Cardiac muscle cell (in vitro differentiated cells and primary cell): Measurements from ENCODE around the gene HHAT. TPM values are rescaled to one million over a fixed set of nuclear protein-coding genes. Genes with fewer than 3 reads are reported as not detected.

Experiments
- DNase-seq, 2 donors: peaks; one replicate each; pipeline versions ENCODE4 v3.0.0 to v3.0.0-alpha.2; 2010 to 2017; ENCODE audit warnings: low read depth in 1 of 2, low spot score in 1 of 2
- H3K27ac ChIP-seq: fragments of 200-600 bp; sonication (generic); 2 replicates; pipeline ENCODE4 v1.5.1; 2016
- H3K27me3 ChIP-seq: fragments of 200-600 bp; sonication (generic); 2 replicates; pipeline ENCODE4 v1.6.0; 2016; ENCODE audit warnings: control low read depth
- H3K36me3 ChIP-seq: fragments of 200-600 bp; sonication (generic); 2 replicates; pipeline ENCODE4 v1.5.1; 2016; ENCODE audit warnings: control low read depth
- H3K4me1 ChIP-seq: fragments of 200-600 bp; sonication (generic); 2 replicates; pipeline ENCODE4 v1.8.1; 2017; ENCODE audit warnings: low read depth, mild to moderate bottlenecking, mixed run types
- H3K4me3 ChIP-seq: fragments of 200-600 bp; sonication (generic); 2 replicates; pipeline ENCODE4 v1.5.1; 2016; ENCODE audit warnings: mild to moderate bottlenecking
- H3K9me3 ChIP-seq: fragments of 200-600 bp; sonication (generic); 2 replicates; pipeline ENCODE4 v1.5.1; 2017; ENCODE audit warnings: low read depth, mild to moderate bottlenecking, control low read depth
- CTCF ChIP-seq: IDR thresholded peaks from 2 replicates; pipeline ENCODE4 v1.5.1; 2012; ENCODE audit warnings: low read depth, mild to moderate bottlenecking, low read length
- polyA plus RNA-seq: library from polyadenylated mRNA; unstranded; fragments of >200 nt; fragmentation: Nextera tagmentation; extraction: Ambion mirVana; gene quantifications from 2 replicates; pipeline ENCODE4 v1.2.1, GENCODE V29; 2016
- total RNA-seq: library from RNA; depleted of rRNA; stranded (reverse); fragments of >200 nt; gene quantifications from 2 replicates; pipeline ENCODE4 v1.2.3, GENCODE V29; 2016

The HHAT gene
- total and polyA plus RNA-seq, 2 experiments from 2014 or later = 3.6 to 8.4 TPM

GRCh38 chr1:210446479-210446878 is 117.8 kb downstream of the HHAT start:
- Histone ChIP-seq H3K27ac (no peak overlapping the region), H3K4me1 (no peaks in the 10 kb centered on the region), H3K36me3 (no peaks in the 10 kb centered on the region), H3K9me3 (no peaks in the 10 kb centered on the region), H3K4me3 (no peak overlapping the region), H3K27me3 (no peaks in the 10 kb centered on the region)
- no peak for TF ChIP-seq CTCF
- DNase-seq = no peak

DNA sequence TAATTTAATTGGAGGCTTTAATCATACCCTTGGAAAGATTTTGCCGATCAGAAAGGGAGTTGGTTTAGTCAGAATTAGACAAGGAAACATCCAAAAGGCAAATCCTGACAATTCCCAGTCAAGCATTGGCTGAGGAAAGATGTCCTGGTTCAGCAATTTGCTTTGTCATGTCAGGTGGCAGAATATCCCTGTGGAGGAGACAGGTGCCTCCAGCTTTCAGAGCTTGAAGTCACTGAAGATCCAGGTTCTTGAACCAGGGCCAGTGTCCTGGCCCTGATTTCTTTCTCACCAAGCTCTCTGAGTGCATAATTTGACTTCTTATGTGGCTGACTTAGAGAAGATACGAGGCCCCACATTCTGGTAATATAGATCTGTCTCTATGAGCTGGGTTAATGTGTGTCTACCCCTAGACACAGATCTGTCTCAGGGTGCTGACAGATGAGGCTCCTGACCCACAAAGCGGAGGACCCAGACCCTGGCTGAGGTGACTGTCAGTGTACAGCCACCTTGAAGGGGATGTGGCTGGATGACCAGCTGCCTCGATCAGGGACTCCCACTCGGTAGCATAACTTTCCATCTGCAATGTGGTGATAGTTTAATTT is 118.9 kb downstream of the HHAT start:
- Histone ChIP-seq H3K9me3 (no peaks in the 10 kb centered on the region), H3K4me1 (no peaks in the 10 kb centered on the region), H3K27me3 (no peaks in the 10 kb centered on the region), H3K4me3 (no peak overlapping the region), H3K36me3 (no peaks in the 10 kb centered on the region), H3K27ac (no peak overlapping the region)
- TF ChIP-seq CTCF = no peak
- no peak for DNase-seq

DNA sequence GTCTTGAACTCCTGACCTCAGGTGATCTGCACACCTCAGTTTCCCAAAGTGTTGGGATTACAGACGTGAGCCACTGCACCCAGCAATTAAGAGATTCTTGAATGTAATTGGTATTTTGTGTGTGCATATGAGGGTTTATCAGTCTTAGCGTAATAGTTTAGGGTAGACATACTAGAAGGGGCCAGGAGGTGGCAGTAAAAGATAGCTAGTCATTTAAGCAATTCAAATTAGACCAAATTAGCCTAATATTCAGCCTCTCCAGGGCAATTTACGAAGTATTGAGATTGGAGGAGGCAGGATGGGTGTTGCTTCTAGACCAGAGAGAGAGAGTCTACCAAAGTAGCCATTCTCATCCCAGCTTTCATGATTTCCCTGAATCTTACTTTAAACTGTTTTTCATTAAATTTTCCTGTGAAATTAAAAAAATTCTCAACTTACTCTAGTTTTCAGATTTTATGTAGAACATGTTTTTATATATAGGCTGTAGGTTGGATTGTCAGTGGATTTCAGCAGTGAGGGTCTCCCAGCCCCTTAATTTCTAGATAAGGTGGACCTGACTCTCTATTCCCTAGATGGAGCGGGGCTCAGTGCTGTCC is 119.7 kb downstream of the HHAT start:
- Histone ChIP-seq H3K27ac (no peak overlapping the region), H3K27me3 (no peaks in the 10 kb centered on the region), H3K4me3 (no peak overlapping the region), H3K9me3 (no peaks in the 10 kb centered on the region), H3K36me3 (no peaks in the 10 kb centered on the region), H3K4me1 (no peaks in the 10 kb centered on the region)
- DNase-seq = peak; percentile 65 to 70
- TF ChIP-seq CTCF = peak; percentile 64

DNA sequence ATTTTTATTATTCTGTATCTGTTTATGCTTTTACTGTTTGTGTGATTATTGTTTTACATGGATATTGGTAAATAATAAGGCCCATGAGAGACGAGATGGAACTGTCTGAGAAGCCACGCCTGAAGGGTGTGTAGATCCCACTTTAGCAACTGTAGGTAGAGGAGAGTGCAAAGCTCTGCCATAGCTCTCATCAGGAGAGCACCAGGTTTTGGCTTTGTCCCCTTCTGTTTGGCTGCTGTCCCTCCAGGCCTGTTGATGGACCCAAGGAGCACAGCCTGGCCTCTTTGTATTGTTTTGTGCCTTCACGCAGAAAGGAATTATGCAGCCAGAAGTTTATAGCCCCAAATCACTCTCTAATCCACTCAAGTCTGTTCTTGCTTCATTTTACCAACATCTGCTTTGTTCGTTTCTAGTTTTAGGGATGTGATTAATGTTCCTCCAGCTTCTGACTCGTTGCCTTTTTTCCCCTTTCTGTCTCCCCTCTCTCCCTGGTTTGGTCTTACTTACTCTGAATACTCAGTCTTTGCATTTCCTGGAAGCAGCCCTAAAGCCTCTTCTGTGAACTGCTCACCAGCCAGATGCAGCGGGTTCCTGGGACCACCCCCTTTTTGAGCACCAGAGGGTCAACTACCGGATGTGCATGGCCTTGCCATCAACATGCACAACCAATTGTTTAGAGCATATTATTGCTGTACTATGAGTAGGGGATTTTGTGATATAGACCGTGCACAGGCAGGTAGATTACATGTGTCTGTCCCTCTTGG is 127.3 kb downstream of the HHAT start:
- no peaks in the 10 kb centered on the region for H3K36me3 ChIP-seq
- no peak for DNase-seq
- H3K4me3 ChIP-seq = no peak overlapping the region
- H3K9me3 ChIP-seq = no peaks in the 10 kb centered on the region
- H3K4me1 ChIP-seq = no peaks in the 10 kb centered on the region
- TF ChIP-seq CTCF = no peak
- H3K27ac ChIP-seq = no peak overlapping the region
- H3K27me3 ChIP-seq = no peaks in the 10 kb centered on the region

- H3K4me1 ChIP-seq = no peaks in the 10 kb centered on the region
- H3K9me3 ChIP-seq = no peaks in the 10 kb centered on the region
- no peak for TF ChIP-seq CTCF
- no peak overlapping the region for H3K4me3 ChIP-seq
- no peak overlapping the region for H3K27ac ChIP-seq
- H3K27me3 ChIP-seq = no peaks in the 10 kb centered on the region
- no peak for DNase-seq
- no peaks in the 10 kb centered on the region for H3K36me3 ChIP-seq
Observed at GRCh38 chr1:210456731-210457255, 128.1 kb downstream of the HHAT start.
